SK-N-SH treated with all-trans-retinoic acid at 6 μM for 48 hours (cell line): ENCODE measurements around the gene SPTSSA.

Source experiments
- ATAC-seq: fragments of 200-7000 bp; cut with Tn5 transposase; 3 replicates; pipeline ENCODE4 v1.9.1; 2020; ENCODE audit warnings: mild to moderate bottlenecking, moderate library complexity
- ARNTL ChIP-seq: fragments of 450-650 bp; formaldehyde crosslinking; IDR thresholded peaks from 2 replicates; pipeline ENCODE4 v1.5.0; 2020; ENCODE audit warnings: low read depth, mild to moderate bottlenecking, moderate library complexity, borderline replicate concordance
- CSDC2 ChIP-seq: fragments of 250-450 bp; sonication (Bioruptor Pico); IDR thresholded peaks from 2 replicates; pipeline ENCODE4 v1.5.0; 2020; ENCODE audit warnings: mild to moderate bottlenecking, moderate library complexity
- GLIS3 ChIP-seq: fragments of 250-450 bp; sonication (Bioruptor Pico); IDR thresholded peaks from 2 replicates; pipeline ENCODE4 v1.5.0; 2020; ENCODE audit warnings: mild to moderate bottlenecking, moderate library complexity
- ISL1 ChIP-seq: fragments of 250-450 bp; sonication (Bioruptor Pico); IDR thresholded peaks from 2 replicates; pipeline ENCODE4 v2.1.2; 2022; ENCODE audit warnings: mild to moderate bottlenecking, moderate library complexity
- OSR1 ChIP-seq: fragments of 250-450 bp; sonication (Bioruptor Pico); IDR thresholded peaks from 2 replicates; pipeline ENCODE4 v1.8.0; 2022; ENCODE audit warnings: moderate library complexity, mild to moderate bottlenecking, inconsistent platforms
- PPARA ChIP-seq: fragments of 250-450 bp; sonication (Bioruptor Pico); IDR thresholded peaks from 2 replicates; pipeline ENCODE4 v1.5.0; 2020; ENCODE audit warnings: mild to moderate bottlenecking, borderline replicate concordance
- RARB ChIP-seq: fragments of 250-450 bp; sonication (Bioruptor Pico); IDR thresholded peaks from 2 replicates; pipeline ENCODE4 v1.8.0; 2021; ENCODE audit warnings: mild to moderate bottlenecking, moderate library complexity
- SNAI2 ChIP-seq: fragments of 250-450 bp; sonication (Bioruptor Pico); IDR thresholded peaks from 2 replicates; pipeline ENCODE4 v1.5.0; 2020; ENCODE audit warnings: mild to moderate bottlenecking, moderate library complexity
- TCF4 ChIP-seq: fragments of 250-450 bp; sonication (Bioruptor Pico); IDR thresholded peaks from 2 replicates; pipeline ENCODE4 v1.8.0; 2021; ENCODE audit warnings: mild to moderate bottlenecking, moderate library complexity, borderline replicate concordance
- TOX ChIP-seq: fragments of 250-450 bp; sonication (Bioruptor Pico); IDR thresholded peaks from 2 replicates; pipeline ENCODE4 v1.8.0; 2021; ENCODE audit warnings: mild to moderate bottlenecking, moderate library complexity, borderline replicate concordance
- ZC3H10 ChIP-seq: fragments of 250-450 bp; sonication (Bioruptor Pico); IDR thresholded peaks from 2 replicates; pipeline ENCODE4 v1.5.1; 2021; ENCODE audit warnings: mild to moderate bottlenecking, moderate library complexity
- ZFP3 ChIP-seq: fragments of 250-450 bp; sonication (Bioruptor Pico); IDR thresholded peaks from 2 replicates; pipeline ENCODE4 v1.5.0; 2020; ENCODE audit warnings: mild to moderate bottlenecking, moderate library complexity
- ZFP30 ChIP-seq: fragments of 450-650 bp; formaldehyde crosslinking; IDR thresholded peaks from 2 replicates; pipeline ENCODE4 v1.5.0; 2022; ENCODE audit warnings: mild to moderate bottlenecking, moderate library complexity
- ZNF565 ChIP-seq: fragments of 450-650 bp; formaldehyde crosslinking; conservative IDR thresholded peaks from 2 replicates; pipeline ENCODE4 v1.5.0; 2020; ENCODE audit warnings: low read depth, mild to moderate bottlenecking, moderate library complexity
- ZNF70 ChIP-seq: fragments of 450-650 bp; formaldehyde crosslinking; IDR thresholded peaks from 2 replicates; pipeline ENCODE4 v1.5.0; 2020; ENCODE audit warnings: mild to moderate bottlenecking, moderate library complexity
- ZNF8 ChIP-seq: fragments of 450-650 bp; formaldehyde crosslinking; IDR thresholded peaks from 2 replicates; pipeline ENCODE4 v1.5.0; 2020; ENCODE audit warnings: mild to moderate bottlenecking, moderate library complexity
- TF ChIP-seq, protein P1 (sequence below): fragments of 250-450 bp; sonication (Bioruptor Pico); IDR thresholded peaks from 2 replicates; pipeline ENCODE4 v1.5.1; 2020; ENCODE audit warnings: low read depth, mild to moderate bottlenecking, moderate library complexity
- TF ChIP-seq, protein P2 (sequence below): fragments of 250-450 bp; sonication (Bioruptor Pico); IDR thresholded peaks from 2 replicates; pipeline ENCODE4 v1.5.0; 2020; ENCODE audit warnings: mild to moderate bottlenecking, moderate library complexity
- TF ChIP-seq, protein P3 (sequence below): fragments of 250-450 bp; sonication (Bioruptor Pico); IDR thresholded peaks from 2 replicates; pipeline ENCODE4 v1.8.0; 2021; ENCODE audit warnings: low read depth, mild to moderate bottlenecking, moderate library complexity, borderline replicate concordance
- TF ChIP-seq, protein P4 (sequence below): fragments of 250-450 bp; sonication (Bioruptor Pico); IDR thresholded peaks from 2 replicates; pipeline ENCODE4 v1.8.0; 2020; ENCODE audit warnings: mild to moderate bottlenecking, moderate library complexity, borderline replicate concordance
- TF ChIP-seq, protein P5 (sequence below): fragments of 250-450 bp; sonication (Bioruptor Pico); IDR thresholded peaks from 2 replicates; pipeline ENCODE4 v1.5.1; 2021; ENCODE audit warnings: mild to moderate bottlenecking, moderate library complexity

SPTSSA gene

DNA sequence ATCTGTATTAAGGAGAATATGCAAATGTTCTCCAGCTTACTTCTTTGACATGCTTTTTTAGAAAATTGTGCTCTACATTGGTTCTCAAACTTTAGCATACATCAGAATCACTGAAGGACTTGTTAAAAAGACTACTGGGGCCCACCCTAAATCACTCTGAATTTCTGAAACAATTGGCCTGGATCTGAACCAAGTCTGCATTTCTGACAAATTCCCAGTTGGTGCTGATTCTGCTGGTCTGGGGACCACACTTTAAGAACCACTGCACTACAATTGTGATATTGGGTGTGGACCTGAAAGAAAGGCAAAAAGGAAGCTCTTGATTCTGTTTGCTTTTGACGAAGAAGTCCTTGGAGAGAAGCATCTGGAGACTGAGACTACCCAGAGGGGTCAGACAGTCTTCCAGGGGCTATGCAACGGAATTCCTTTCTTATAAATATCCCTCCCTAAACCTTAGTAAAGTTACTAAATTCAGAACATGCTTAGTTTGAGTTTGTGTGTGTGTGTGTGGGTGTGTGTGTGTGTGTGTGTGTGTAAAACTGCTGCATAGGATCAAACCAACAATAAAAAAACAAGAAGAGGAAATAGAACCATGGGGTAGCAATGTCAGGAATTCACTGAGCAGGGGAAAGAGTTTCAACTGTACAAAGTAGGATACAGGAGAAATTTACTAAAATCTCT is 40.6 kb upstream of the SPTSSA start:
- no peak for ATAC-seq
- TF ChIP-seq TOX (CRISPR knock-in tag) (no peak), TCF4 (no peak), SNAI2 (CRISPR knock-in tag) (no peak), ZNF70 (no peak), ZC3H10 (CRISPR knock-in tag) (no peak), CSDC2 (CRISPR knock-in tag) (no peak), RARB (CRISPR knock-in tag) (no peak), ZNF8 (CRISPR knock-in tag) (no peak), ZFP3 (no peak), ZFP30 (CRISPR knock-in tag) (no peak), GLIS3 (CRISPR knock-in tag) (no peak), ZNF565 (CRISPR knock-in tag) (no peak), PPARA (no peak), ARNTL (CRISPR knock-in tag) (no peak), ISL1 (CRISPR knock-in tag) (no peak), OSR1 (no peak)
- TF ChIP-seq, protein P1, sequence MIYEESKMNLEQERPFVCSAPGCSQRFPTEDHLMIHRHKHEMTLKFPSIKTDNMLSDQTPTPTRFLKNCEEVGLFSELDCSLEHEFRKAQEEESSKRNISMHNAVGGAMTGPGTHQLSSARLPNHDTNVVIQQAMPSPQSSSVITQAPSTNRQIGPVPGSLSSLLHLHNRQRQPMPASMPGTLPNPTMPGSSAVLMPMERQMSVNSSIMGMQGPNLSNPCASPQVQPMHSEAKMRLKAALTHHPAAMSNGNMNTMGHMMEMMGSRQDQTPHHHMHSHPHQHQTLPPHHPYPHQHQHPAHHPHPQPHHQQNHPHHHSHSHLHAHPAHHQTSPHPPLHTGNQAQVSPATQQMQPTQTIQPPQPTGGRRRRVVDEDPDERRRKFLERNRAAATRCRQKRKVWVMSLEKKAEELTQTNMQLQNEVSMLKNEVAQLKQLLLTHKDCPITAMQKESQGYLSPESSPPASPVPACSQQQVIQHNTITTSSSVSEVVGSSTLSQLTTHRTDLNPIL (CRISPR knock-in tag), result no peak
- TF ChIP-seq, protein P2, sequence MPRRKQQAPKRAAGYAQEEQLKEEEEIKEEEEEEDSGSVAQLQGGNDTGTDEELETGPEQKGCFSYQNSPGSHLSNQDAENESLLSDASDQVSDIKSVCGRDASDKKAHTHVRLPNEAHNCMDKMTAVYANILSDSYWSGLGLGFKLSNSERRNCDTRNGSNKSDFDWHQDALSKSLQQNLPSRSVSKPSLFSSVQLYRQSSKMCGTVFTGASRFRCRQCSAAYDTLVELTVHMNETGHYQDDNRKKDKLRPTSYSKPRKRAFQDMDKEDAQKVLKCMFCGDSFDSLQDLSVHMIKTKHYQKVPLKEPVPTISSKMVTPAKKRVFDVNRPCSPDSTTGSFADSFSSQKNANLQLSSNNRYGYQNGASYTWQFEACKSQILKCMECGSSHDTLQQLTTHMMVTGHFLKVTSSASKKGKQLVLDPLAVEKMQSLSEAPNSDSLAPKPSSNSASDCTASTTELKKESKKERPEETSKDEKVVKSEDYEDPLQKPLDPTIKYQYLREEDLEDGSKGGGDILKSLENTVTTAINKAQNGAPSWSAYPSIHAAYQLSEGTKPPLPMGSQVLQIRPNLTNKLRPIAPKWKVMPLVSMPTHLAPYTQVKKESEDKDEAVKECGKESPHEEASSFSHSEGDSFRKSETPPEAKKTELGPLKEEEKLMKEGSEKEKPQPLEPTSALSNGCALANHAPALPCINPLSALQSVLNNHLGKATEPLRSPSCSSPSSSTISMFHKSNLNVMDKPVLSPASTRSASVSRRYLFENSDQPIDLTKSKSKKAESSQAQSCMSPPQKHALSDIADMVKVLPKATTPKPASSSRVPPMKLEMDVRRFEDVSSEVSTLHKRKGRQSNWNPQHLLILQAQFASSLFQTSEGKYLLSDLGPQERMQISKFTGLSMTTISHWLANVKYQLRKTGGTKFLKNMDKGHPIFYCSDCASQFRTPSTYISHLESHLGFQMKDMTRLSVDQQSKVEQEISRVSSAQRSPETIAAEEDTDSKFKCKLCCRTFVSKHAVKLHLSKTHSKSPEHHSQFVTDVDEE (CRISPR knock-in tag), result no peak
- TF ChIP-seq, protein P3, sequence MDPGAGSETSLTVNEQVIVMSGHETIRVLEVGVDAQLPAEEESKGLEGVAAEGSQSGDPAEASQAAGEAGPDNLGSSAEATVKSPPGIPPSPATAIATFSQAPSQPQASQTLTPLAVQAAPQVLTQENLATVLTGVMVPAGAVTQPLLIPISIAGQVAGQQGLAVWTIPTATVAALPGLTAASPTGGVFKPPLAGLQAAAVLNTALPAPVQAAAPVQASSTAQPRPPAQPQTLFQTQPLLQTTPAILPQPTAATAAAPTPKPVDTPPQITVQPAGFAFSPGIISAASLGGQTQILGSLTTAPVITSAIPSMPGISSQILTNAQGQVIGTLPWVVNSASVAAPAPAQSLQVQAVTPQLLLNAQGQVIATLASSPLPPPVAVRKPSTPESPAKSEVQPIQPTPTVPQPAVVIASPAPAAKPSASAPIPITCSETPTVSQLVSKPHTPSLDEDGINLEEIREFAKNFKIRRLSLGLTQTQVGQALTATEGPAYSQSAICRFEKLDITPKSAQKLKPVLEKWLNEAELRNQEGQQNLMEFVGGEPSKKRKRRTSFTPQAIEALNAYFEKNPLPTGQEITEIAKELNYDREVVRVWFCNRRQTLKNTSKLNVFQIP (CRISPR knock-in tag), result no peak

DNA sequence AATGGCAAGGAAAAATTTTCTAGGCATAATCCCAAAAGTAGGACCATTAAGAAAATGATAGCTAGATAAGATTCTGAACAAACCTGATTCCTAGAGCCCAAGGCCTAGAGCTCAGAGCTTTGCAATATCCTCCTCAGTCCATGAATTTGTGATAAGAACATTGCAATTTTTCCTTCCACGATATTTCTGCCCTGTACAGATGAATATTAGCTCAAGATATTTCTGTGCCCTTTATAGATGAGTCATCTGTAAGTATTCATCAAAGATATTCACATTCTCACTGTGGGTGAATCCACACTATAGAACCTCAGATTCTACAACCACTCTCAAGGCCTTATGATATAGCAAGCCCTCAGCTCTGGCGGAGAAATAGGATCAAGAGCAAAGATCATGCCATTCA is 40.0 kb upstream of the SPTSSA start:
- ATAC-seq, result peak; percentile 42
- TF ChIP-seq GLIS3 (CRISPR knock-in tag) (no peak), ZNF8 (CRISPR knock-in tag) (no peak)

DNA sequence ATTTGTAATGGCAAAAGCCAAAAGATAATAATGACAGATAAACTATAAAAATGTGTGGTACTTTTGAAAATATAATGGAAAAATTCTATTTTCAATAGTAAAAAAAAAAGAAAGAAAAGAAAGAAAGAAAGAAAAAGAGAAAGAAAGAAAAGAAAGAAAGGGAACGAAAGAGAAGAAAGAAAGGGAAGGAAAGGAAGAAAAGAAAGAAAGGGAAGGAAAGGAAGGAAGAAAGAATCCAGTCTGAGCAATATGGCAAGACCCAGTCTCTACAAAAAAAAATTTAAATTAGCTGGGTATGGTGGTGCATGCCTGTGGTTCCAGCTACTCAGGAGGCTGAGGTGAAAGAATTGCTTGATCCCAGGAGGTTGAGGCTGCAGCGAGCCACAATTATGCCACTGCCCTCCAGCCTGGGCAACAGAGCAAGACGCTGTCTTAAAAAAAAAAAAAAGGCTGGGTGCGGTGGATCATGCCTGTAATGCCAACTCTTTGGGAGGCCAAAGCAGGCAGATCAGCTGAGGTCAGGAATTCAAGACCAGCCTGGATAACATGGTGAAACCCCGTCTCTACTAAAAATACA is 39.1 kb upstream of the SPTSSA start:
- ATAC-seq, result no peak
- TF ChIP-seq ISL1 (CRISPR knock-in tag), result no peak
- no peak for TF ChIP-seq TOX (CRISPR knock-in tag)
- TF ChIP-seq, protein P4, sequence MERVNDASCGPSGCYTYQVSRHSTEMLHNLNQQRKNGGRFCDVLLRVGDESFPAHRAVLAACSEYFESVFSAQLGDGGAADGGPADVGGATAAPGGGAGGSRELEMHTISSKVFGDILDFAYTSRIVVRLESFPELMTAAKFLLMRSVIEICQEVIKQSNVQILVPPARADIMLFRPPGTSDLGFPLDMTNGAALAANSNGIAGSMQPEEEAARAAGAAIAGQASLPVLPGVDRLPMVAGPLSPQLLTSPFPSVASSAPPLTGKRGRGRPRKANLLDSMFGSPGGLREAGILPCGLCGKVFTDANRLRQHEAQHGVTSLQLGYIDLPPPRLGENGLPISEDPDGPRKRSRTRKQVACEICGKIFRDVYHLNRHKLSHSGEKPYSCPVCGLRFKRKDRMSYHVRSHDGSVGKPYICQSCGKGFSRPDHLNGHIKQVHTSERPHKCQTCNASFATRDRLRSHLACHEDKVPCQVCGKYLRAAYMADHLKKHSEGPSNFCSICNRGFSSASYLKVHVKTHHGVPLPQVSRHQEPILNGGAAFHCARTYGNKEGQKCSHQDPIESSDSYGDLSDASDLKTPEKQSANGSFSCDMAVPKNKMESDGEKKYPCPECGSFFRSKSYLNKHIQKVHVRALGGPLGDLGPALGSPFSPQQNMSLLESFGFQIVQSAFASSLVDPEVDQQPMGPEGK (CRISPR knock-in tag), result no peak
- TF ChIP-seq GLIS3 (CRISPR knock-in tag), result no peak
- TF ChIP-seq ZFP30 (CRISPR knock-in tag), result no peak
- no peak for TF ChIP-seq ZFP3
- TF ChIP-seq ZNF70, result no peak
- TF ChIP-seq, protein P2 (CRISPR knock-in tag), result no peak
- no peak for TF ChIP-seq RARB (CRISPR knock-in tag)
- TF ChIP-seq TCF4, result no peak
- no peak for TF ChIP-seq ZNF565 (CRISPR knock-in tag)
- TF ChIP-seq ZC3H10 (CRISPR knock-in tag), result no peak
- no peak for TF ChIP-seq CSDC2 (CRISPR knock-in tag)
- TF ChIP-seq, protein P5, sequence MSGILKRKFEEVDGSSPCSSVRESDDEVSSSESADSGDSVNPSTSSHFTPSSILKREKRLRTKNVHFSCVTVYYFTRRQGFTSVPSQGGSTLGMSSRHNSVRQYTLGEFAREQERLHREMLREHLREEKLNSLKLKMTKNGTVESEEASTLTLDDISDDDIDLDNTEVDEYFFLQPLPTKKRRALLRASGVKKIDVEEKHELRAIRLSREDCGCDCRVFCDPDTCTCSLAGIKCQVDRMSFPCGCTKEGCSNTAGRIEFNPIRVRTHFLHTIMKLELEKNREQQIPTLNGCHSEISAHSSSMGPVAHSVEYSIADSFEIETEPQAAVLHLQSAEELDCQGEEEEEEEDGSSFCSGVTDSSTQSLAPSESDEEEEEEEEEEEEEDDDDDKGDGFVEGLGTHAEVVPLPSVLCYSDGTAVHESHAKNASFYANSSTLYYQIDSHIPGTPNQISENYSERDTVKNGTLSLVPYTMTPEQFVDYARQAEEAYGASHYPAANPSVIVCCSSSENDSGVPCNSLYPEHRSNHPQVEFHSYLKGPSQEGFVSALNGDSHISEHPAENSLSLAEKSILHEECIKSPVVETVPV (CRISPR knock-in tag), result no peak
- TF ChIP-seq, all 23 proteins: peak for 0
